ENCODE measurements around the gene DLEC1.

Gene DLEC1

GRCh38 chr3:38111696-38112377 is 72.8 kb downstream of the DLEC1 start:
- Histone ChIP-seq H3K36me3 (ENCODE audit: low read length) (no peaks in the 10 kb centered on the region), H3K79me2 (ENCODE audit: insufficient read depth, low read length) (no peaks in the 10 kb centered on the region), H3K27ac (ENCODE audit: low read depth, low read length) (no peak overlapping the region), H3F3A (ENCODE audit: insufficient read depth) (no peaks in the 10 kb centered on the region), H3K9ac (ENCODE audit: low read length) (no peak overlapping the region), H4K20me1 (ENCODE audit: low read depth, low read length) (no peaks in the 10 kb centered on the region), H2AFZ (ENCODE audit: low read depth, low read length, severe bottlenecking) (no peak overlapping the region), H3K4me3 (ENCODE audit: insufficient read depth, low read length, poor library complexity, severe bottlenecking) (no peak overlapping the region), H3K9me3 (ENCODE audit: insufficient read depth, low read length) (no peaks in the 10 kb centered on the region), H3K27me3 (ENCODE audit: low read length) (no peaks in the 10 kb centered on the region), H3K4me2 (ENCODE audit: low read depth, low read length, poor library complexity, severe bottlenecking) (no peak overlapping the region), H3K9me2 (replicated peaks; ENCODE audit: insufficient read depth, low read length) (no peaks in the 10 kb centered on the region)
- TF ChIP-seq CTCF (IDR thresholded peaks at IDR 0.05; ENCODE audit: insufficient read depth, low read length, poor library complexity, severe bottlenecking) = no peak
- TF ChIP-seq EZH2phosphoT487 (conservative IDR thresholded peaks at IDR 0.05; ENCODE audit: low read length) = no peak

GRCh38 chr3:38112378-38112761 is 73.4 kb downstream of the DLEC1 start:
- no peaks in the 10 kb centered on the region for H3K27me3 ChIP-seq (ENCODE audit: low read length)
- H3K9me2 ChIP-seq (replicated peaks; ENCODE audit: insufficient read depth, low read length) = no peaks in the 10 kb centered on the region
- H3K4me3 ChIP-seq (ENCODE audit: insufficient read depth, low read length, poor library complexity, severe bottlenecking) = no peak overlapping the region
- H3K79me2 ChIP-seq (ENCODE audit: insufficient read depth, low read length) = no peaks in the 10 kb centered on the region
- no peak overlapping the region for H3K27ac ChIP-seq (ENCODE audit: low read depth, low read length)
- no peak overlapping the region for H3K9ac ChIP-seq (ENCODE audit: low read length)
- H3K36me3 ChIP-seq (ENCODE audit: low read length) = no peaks in the 10 kb centered on the region
- no peaks in the 10 kb centered on the region for H3K9me3 ChIP-seq (ENCODE audit: insufficient read depth, low read length)
- no peak overlapping the region for H3K4me2 ChIP-seq (ENCODE audit: low read depth, low read length, poor library complexity, severe bottlenecking)
- TF ChIP-seq EZH2phosphoT487 (conservative IDR thresholded peaks at IDR 0.05; ENCODE audit: low read length) = no peak
- TF ChIP-seq CTCF (IDR thresholded peaks at IDR 0.05; ENCODE audit: insufficient read depth, low read length, poor library complexity, severe bottlenecking) = no peak
- H4K20me1 ChIP-seq (ENCODE audit: low read depth, low read length) = no peaks in the 10 kb centered on the region
- no peak overlapping the region for H2AFZ ChIP-seq (ENCODE audit: low read depth, low read length, severe bottlenecking)
- H3F3A ChIP-seq (ENCODE audit: insufficient read depth) = no peaks in the 10 kb centered on the region

- Histone ChIP-seq H3K36me3 (ENCODE audit: low read length) (no peaks in the 10 kb centered on the region), H3K9ac (ENCODE audit: low read length) (no peak overlapping the region), H3K27ac (ENCODE audit: low read depth, low read length) (no peak overlapping the region), H3K9me3 (ENCODE audit: insufficient read depth, low read length) (no peaks in the 10 kb centered on the region), H3K27me3 (ENCODE audit: low read length) (no peaks in the 10 kb centered on the region), H3K9me2 (replicated peaks; ENCODE audit: insufficient read depth, low read length) (no peaks in the 10 kb centered on the region), H3K4me3 (ENCODE audit: insufficient read depth, low read length, poor library complexity, severe bottlenecking) (no peak overlapping the region), H3K79me2 (ENCODE audit: insufficient read depth, low read length) (no peaks in the 10 kb centered on the region), H3F3A (ENCODE audit: insufficient read depth) (no peaks in the 10 kb centered on the region), H4K20me1 (ENCODE audit: low read depth, low read length) (no peaks in the 10 kb centered on the region), H2AFZ (ENCODE audit: low read depth, low read length, severe bottlenecking) (no peak overlapping the region), H3K4me2 (ENCODE audit: low read depth, low read length, poor library complexity, severe bottlenecking) (no peak overlapping the region)
- TF ChIP-seq EZH2phosphoT487 (conservative IDR thresholded peaks at IDR 0.05; ENCODE audit: low read length) (no peak), CTCF (IDR thresholded peaks at IDR 0.05; ENCODE audit: insufficient read depth, low read length, poor library complexity, severe bottlenecking) (no peak)
Observed at GRCh38 chr3:38114052-38114874, 75.3 kb downstream of the DLEC1 start.

Data from SU-DHL-6 (cell line).